ENCODE results near the gene ARHGAP22.

Gene ARHGAP22

DNA sequence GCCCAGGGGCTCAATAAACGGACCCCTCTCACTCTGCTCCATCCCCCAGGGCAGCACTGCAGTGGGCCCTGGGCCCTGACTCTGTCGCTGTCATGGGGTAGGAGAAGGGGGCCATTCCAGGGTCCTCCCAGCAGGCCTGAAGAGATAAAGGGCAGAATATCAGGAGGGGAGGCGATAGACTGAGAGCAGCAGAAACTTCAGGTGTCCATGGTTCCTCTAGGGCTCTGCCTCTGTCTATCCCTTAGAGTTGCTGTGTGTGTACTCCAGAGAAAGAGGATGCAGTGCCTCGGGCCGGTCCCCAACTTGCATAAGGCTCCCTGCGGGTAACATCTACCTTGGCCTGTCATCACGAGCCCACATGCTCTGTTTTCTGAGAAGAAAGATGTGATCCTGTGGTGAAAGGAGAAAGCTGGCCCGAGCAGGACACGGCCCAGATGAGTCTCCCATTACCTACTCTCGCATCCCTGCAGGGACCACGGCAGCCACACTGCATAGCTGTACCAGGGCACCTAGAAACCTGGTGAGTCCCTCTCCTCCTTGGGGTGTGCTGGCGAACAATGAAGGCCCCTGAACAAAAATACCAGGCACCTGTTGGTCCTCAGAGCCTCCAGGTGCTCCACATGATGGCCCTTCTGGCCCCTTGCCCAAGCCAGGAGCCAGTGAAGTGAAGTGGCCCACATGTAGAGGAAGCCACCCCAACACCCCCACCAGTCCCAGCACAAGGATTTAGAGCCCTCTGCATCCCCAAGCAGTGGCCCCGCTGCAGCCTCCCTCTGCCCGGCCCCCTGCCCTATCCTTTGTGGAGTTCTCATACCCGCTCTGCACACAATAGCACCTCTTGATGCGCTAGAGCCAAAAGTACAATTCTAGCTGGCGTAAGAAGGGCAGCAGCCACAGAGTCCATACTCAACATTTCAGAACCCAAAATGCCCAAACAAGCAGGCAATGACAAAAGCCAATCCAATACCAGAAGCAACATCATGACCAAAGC is 106.8 kb downstream of the ARHGAP22 start:
- TF ChIP-seq ZFX (IDR thresholded peaks at IDR 0.05; ENCODE audit: borderline replicate concordance) = no peak
- TF ChIP-seq, protein P1, sequence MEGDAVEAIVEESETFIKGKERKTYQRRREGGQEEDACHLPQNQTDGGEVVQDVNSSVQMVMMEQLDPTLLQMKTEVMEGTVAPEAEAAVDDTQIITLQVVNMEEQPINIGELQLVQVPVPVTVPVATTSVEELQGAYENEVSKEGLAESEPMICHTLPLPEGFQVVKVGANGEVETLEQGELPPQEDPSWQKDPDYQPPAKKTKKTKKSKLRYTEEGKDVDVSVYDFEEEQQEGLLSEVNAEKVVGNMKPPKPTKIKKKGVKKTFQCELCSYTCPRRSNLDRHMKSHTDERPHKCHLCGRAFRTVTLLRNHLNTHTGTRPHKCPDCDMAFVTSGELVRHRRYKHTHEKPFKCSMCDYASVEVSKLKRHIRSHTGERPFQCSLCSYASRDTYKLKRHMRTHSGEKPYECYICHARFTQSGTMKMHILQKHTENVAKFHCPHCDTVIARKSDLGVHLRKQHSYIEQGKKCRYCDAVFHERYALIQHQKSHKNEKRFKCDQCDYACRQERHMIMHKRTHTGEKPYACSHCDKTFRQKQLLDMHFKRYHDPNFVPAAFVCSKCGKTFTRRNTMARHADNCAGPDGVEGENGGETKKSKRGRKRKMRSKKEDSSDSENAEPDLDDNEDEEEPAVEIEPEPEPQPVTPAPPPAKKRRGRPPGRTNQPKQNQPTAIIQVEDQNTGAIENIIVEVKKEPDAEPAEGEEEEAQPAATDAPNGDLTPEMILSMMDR (IDR thresholded peaks at IDR 0.05) = no peak
- no peak overlapping the region for H3K27ac ChIP-seq

DNA sequence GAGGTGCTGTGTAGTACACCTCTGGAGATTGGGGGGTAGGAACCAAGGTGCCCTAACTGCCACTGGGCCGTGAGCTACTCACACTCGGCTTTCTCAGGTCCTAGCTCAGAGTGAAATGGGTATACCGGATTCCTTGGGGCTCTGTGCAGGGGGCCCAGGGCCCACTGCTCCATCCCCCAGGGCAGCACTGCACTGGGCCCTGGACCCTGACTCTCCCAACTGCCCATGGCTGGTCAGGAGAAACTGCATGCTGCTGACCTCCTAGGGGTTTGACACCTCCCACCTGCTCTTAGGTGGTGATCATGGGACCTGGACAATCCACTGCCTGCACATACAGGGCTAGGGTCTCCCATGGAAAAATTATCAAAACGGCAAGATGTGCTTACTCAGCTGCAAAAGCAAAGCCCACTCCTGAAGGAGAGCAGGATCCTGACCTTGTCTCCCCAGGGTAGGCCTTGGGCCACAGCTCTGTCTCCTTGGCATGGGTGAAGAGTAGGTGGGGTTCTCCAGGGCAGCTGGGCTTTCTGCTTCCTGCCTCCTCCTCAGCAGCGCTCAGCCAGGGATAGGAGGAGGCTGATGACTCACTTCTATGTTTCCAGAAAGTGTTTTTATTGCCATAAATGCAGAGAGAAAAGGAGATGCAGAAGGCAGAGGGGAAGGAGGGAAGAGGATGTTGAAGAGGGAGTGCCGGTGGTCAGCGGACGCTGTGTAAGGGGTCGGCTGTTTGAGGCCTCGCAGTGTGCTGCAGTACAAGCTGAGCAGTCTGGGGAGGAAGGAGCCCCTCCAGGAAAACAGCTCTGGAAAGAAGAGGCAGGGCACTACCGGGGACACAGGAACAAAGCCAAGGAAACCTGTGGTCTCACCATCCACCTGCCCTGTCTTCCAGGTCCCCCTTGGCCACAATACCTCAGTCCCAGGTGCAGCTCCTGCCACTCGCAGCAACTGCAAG is 107.8 kb downstream of the ARHGAP22 start:
- H3K27ac ChIP-seq = no peak overlapping the region
- no peak for TF ChIP-seq ZFX (IDR thresholded peaks at IDR 0.05; ENCODE audit: borderline replicate concordance)

DNA sequence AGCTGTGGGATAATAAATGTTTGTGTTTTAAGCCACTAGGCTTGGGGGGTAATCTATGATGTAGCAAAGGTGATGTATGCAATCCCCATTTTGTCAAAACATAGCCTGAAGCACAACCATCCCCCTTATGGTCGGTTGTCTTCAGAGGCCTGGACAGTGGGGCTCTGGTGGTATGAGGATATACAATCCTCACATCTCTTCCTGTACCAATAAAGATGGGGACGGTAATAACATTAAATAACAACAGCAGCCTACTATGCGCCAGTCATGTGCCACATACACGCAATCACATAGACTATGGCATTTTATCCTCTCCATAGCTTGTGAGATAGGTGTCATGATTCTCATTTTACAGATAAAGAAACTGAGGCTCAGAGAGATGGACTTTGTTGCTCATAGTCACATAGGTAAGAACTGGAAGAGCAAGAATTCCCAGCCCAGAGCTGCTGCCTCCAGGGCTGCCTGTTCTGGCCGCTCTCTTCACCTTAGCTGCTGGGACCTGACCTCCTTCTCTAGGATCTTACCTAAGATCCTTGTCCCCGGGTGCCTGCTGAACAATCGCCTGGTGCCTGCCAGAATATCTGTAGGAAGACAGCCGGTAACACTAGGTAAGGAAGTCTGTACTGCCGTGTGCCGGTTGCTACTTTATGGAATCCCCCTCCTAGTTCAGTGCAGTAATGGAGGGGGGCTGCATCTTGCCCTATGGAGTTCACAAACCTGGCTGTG is 108.6 kb downstream of the ARHGAP22 start:
- no peak overlapping the region for H3K27ac ChIP-seq
- TF ChIP-seq, protein P1 (IDR thresholded peaks at IDR 0.05) = no peak
- TF ChIP-seq ZFX (IDR thresholded peaks at IDR 0.05; ENCODE audit: borderline replicate concordance) = no peak

DNA sequence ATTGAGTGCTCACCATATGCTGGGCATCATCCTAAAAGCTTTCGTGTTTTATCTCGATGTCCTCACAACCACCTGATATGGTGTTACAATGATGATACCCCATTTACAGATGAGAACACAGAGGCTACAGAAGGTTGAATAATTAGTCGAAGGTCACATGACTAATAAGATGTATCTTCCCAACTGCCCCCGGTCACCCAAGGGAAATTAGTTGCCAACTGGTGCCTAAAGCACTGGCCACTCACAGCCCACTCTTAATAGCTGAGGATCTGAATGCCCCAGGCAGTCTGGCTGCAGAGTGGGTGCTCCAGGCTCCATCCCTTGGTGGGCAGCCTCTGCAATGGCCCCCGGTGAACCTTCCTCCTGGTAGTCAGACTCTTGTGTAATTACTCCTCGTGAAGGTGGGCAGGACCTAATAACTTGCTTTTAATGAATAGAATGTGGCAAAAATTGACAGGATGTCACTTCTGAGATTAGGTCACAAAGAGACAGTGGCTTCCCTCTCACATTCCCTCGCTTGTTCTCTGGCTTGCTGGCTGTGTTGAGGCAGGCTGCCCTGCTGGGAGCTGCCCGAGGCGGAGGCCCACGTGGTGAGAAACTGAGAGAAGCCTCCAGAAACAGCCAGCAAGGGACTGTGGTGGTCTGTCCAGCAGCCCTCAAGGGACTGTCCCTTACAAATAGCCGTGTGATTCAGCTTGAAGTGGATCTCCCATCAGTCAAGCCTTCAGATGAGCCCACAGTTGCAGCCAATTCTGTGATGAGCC is 109.4 kb downstream of the ARHGAP22 start:
- H3K27ac ChIP-seq = no peak overlapping the region
- no peak for TF ChIP-seq ZFX (IDR thresholded peaks at IDR 0.05; ENCODE audit: borderline replicate concordance)
- TF ChIP-seq, protein P1 (IDR thresholded peaks at IDR 0.05) = no peak

DNA sequence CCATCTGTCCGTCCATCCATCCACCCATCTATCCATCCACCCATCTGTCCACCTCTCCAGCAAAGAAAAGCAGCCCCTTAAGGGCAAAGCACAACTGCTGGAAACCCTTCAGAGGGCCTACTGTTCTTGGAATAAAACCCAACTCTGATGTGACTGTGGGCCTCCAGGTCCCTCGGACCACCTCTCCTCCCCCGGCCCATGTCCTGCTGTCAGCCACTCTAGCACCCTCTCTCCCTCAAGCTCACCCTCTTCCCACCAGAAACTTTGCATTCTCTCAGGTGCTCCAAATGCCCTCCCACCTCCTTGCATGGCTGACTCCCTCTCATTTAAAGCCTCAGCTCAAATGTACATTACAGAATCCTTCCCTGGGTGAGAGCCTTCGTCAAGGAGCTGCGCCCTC is 110.3 kb downstream of the ARHGAP22 start:
- TF ChIP-seq ZFX (IDR thresholded peaks at IDR 0.05; ENCODE audit: borderline replicate concordance) = no peak
- TF ChIP-seq, protein P1 (IDR thresholded peaks at IDR 0.05) = no peak
- H3K27ac ChIP-seq = no peak overlapping the region

DNA sequence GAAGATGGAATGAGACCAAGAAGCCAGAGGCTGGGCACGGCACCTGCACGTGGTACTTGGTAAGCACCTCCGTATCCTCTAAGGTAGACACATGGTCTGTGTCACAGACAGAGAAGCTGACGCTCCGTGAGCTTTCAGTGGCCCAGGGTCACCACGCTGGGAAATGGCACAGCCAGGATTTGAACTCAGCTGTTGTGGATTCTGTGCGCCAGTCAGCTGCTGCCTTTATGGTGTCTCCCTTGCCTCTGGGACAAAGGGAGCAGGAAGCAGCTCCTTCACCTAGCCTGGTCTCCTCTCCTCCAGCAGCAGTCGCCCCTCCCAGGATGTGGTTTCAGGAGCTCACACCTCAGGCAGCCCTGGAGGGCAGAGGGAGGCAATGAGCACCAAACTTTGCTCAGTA is 110.8 kb downstream of the ARHGAP22 start:
- no peak for TF ChIP-seq ZFX (IDR thresholded peaks at IDR 0.05; ENCODE audit: borderline replicate concordance)
- TF ChIP-seq, protein P1 (IDR thresholded peaks at IDR 0.05) = no peak

More for the DNA sequence above, 110.8 kb downstream of the ARHGAP22 start:
- H3K27ac ChIP-seq = no peak overlapping the region
